Smooth muscle cell (in vitro differentiated cells): ENCODE measurements around the gene NRG3. TPM values are rescaled to one million over a fixed set of nuclear protein-coding genes. Genes with fewer than 3 reads are reported as not detected.

ENCODE experiments used
- DNase-seq: peaks from one replicate; lab custom pipeline; 2025; ENCODE audit not compliant: unreplicated experiment; lab: John Stamatoyannopoulos, UW
- H2AFZ ChIP-seq: fragments of 200-600 bp; sonication (generic); 2 replicates; pipeline ENCODE4 v1.6.0; 2016; ENCODE audit warnings: antibody characterized with exemption, low read depth, mild to moderate bottlenecking
- H3F3A ChIP-seq: fragments of 200-600 bp; sonication (generic); 2 replicates; pipeline ENCODE4 v1.6.0; 2017; ENCODE audit warnings: antibody characterized with exemption, low read depth
- H3K27ac ChIP-seq: fragments of 200-600 bp; sonication (generic); 2 replicates; pipeline ENCODE4 v1.5.1; 2016; ENCODE audit warnings: low read depth, mild to moderate bottlenecking
- H3K27me3 ChIP-seq: fragments of 200-600 bp; sonication (generic); 2 replicates; pipeline ENCODE4 v1.6.1; 2016; ENCODE audit warnings: low read depth, mild to moderate bottlenecking
- H3K36me3 ChIP-seq: fragments of 200-600 bp; sonication (generic); 2 replicates; pipeline ENCODE4 v1.5.1; 2016; ENCODE audit warnings: low read depth
- H3K4me1 ChIP-seq: fragments of 200-600 bp; sonication (generic); 2 replicates; pipeline ENCODE4 v1.5.1; 2016; ENCODE audit warnings: low read depth
- H3K4me2 ChIP-seq: fragments of 200-600 bp; sonication (generic); 2 replicates; pipeline ENCODE4 v1.6.0; 2016; ENCODE audit warnings: mild to moderate bottlenecking
- H3K4me3 ChIP-seq: fragments of 200-600 bp; sonication (generic); 2 replicates; pipeline ENCODE4 v1.5.1; 2016; ENCODE audit warnings: mild to moderate bottlenecking
- H3K79me2 ChIP-seq: fragments of 200-600 bp; sonication (generic); 2 replicates; pipeline ENCODE4 v1.6.0; 2016; ENCODE audit warnings: low read depth, mild to moderate bottlenecking
- H3K9ac ChIP-seq: fragments of 200-600 bp; sonication (generic); 2 replicates; pipeline ENCODE4 v1.6.0; 2016; ENCODE audit warnings: low read depth
- H3K9me3 ChIP-seq: fragments of 200-600 bp; sonication (generic); replicated peaks from 2 replicates; pipeline ENCODE4 v1.5.1; 2016; ENCODE audit warnings: low read depth
- H4K20me1 ChIP-seq: fragments of 200-600 bp; sonication (generic); 2 replicates; pipeline ENCODE4 v1.6.0; 2016; ENCODE audit warnings: low read depth
- WGBS: methylation state at CpG from one replicate; pipeline ENCODE4 v1.1.7; 2016; ENCODE audit warnings: low lambda C conversion rate; 5-methylcytosine and 5-hydroxymethylcytosine counted together
- polyA plus RNA-seq: library from polyadenylated mRNA; unstranded; fragments of >200 nt; fragmentation: Nextera tagmentation; extraction: Ambion mirVana; gene quantifications from 2 replicates; pipeline ENCODE4 v1.2.1, GENCODE V29; 2016
- total RNA-seq: library from RNA; depleted of rRNA; stranded (reverse); fragments of >200 nt; gene quantifications from 2 replicates; pipeline ENCODE4 v1.2.3, GENCODE V29; 2014
- TF ChIP-seq, protein P1 (sequence below): fragments of 200-600 bp; sonication (generic); IDR thresholded peaks from 2 replicates; pipeline ENCODE4 v1.5.1; 2017; ENCODE audit warnings: borderline replicate concordance, mild to moderate bottlenecking, antibody characterized with exemption; ENCODE audit not compliant: insufficient read depth, poor library complexity, severe bottlenecking

NRG3 gene
- total and polyA plus RNA-seq, 2 experiments from 2014 or later: 4.0 to 4.8 TPM

DNA sequence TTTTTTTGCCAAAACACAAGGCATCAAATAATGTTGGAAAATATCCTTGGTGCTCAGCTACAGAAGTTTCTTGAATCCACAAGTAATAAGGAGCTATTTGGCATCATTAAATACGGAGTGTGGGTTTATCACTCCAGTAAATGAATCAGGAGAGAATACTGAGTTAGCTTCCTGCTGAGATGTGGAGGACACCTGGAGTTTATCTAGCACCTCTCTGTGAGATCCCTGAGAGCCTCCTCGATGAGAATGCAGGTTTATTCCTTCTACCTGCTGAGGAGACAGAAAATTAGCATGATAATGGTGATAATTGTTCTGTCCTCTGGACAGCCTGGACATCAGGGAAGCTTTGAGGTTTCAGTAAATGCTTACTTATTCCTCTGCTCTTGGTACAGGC, 40.5 kb downstream of the NRG3 start:
- Histone ChIP-seq H3K4me2 (no peak overlapping the region), H2AFZ (no peak overlapping the region), H3K27ac (no peak overlapping the region), H3K9ac (no peak overlapping the region), H3K9me3 (no peaks in the 10 kb centered on the region), H3F3A (no peaks in the 10 kb centered on the region), H3K4me1 (no peaks in the 10 kb centered on the region), H3K36me3 (no peaks in the 10 kb centered on the region), H4K20me1 (no peaks in the 10 kb centered on the region), H3K79me2 (no peaks in the 10 kb centered on the region), H3K27me3 (no peaks in the 10 kb centered on the region), H3K4me3 (no peak overlapping the region)
- TF ChIP-seq, protein P1, sequence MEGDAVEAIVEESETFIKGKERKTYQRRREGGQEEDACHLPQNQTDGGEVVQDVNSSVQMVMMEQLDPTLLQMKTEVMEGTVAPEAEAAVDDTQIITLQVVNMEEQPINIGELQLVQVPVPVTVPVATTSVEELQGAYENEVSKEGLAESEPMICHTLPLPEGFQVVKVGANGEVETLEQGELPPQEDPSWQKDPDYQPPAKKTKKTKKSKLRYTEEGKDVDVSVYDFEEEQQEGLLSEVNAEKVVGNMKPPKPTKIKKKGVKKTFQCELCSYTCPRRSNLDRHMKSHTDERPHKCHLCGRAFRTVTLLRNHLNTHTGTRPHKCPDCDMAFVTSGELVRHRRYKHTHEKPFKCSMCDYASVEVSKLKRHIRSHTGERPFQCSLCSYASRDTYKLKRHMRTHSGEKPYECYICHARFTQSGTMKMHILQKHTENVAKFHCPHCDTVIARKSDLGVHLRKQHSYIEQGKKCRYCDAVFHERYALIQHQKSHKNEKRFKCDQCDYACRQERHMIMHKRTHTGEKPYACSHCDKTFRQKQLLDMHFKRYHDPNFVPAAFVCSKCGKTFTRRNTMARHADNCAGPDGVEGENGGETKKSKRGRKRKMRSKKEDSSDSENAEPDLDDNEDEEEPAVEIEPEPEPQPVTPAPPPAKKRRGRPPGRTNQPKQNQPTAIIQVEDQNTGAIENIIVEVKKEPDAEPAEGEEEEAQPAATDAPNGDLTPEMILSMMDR: no peak
- no peak for DNase-seq
- 38% methylated on average over 2 of the region's 2 CpGs for WGBS

DNA sequence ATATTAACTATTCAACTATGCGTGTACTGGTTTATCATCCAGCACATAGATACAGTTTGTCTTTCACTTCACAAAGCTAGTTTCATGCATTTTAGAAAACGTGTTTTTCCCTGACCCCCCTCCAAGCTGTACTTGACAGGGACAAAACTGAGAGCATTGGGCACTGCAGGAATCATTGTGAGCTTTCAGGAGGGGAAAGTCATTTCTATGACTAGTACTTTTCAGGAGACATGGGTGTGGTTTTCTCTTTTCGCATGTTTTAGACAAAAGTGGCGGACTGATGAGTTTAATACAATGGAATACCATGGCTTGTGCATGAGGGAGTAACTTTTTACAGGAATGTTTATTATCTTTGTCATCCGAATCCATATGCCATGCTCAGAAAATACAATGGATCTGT, 42.7 kb downstream of the NRG3 start:
- TF ChIP-seq, protein P1: no peak
- Histone ChIP-seq H3K27me3 (no peaks in the 10 kb centered on the region), H3F3A (no peaks in the 10 kb centered on the region), H2AFZ (no peak overlapping the region), H3K4me3 (no peak overlapping the region), H3K79me2 (no peaks in the 10 kb centered on the region), H3K9ac (no peak overlapping the region), H3K4me1 (no peaks in the 10 kb centered on the region), H3K27ac (no peak overlapping the region), H3K9me3 (no peaks in the 10 kb centered on the region), H3K36me3 (no peaks in the 10 kb centered on the region), H3K4me2 (no peak overlapping the region), H4K20me1 (no peaks in the 10 kb centered on the region)
- 83% methylated on average over 5 of the region's 5 CpGs for WGBS
- no peak for DNase-seq

DNA sequence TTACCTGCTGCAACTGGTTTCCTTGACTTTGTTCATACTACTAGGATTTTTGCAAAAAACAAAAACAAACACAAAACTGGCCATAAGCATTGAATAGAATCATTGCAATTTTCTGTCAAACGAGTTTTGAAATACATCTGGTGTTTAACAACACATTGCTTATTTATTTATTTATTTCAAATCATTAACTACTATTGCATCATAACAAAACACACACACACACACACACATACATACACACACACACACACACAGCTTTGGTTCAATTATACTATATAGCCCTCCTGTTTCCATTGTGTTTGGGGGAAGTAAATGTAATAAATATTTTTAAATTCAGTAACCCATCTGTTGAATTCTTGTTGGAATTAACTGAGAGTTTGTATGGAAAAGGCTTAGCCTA, 43.8 kb downstream of the NRG3 start:
- no peaks in the 10 kb centered on the region for H3F3A ChIP-seq
- no peak overlapping the region for H2AFZ ChIP-seq
- no peak overlapping the region for H3K9ac ChIP-seq
- no peaks in the 10 kb centered on the region for H3K79me2 ChIP-seq
- H3K27me3 ChIP-seq: no peaks in the 10 kb centered on the region
- H3K4me3 ChIP-seq: no peak overlapping the region
- 85% methylated on average over 1 of the region's 1 CpG for WGBS
- H3K36me3 ChIP-seq: no peaks in the 10 kb centered on the region
- no peak overlapping the region for H3K27ac ChIP-seq
- H4K20me1 ChIP-seq: no peaks in the 10 kb centered on the region
- H3K9me3 ChIP-seq: no peaks in the 10 kb centered on the region
- no peaks in the 10 kb centered on the region for H3K4me1 ChIP-seq
- DNase-seq: no peak
- H3K4me2 ChIP-seq: no peak overlapping the region
- TF ChIP-seq, protein P1: no peak

DNA sequence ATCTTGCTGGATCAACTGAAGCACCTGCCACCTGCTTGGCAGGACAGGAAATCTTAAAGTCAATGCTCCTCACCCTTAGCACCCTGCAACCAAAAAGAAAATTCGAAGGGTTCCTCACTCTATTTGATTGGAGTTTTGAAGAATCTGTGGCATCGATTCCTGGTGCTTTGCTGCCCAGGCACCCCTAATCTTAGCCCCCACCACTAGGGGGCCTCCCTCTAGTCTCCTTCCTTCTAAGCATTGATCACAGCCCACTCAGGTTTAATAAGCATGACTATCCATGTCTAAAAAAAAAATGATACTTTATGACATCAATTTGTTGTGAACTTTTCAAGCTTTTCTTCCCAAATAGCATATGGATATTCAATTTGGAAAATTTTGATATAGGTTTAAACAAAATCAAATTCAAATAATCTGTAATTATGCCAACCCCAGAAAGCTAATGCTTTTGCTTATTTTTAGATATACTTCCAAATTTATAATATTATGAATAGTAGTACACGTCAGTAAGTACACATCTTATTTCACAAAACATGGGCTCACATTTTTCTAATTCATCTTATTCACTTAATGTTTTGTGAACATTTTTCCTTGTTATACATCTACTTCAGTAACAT, 45.3 kb downstream of the NRG3 start:
- TF ChIP-seq, protein P1: peak; percentile 46
- Histone ChIP-seq H3K27ac (no peak overlapping the region), H3K4me3 (no peak overlapping the region), H3K9ac (no peak overlapping the region), H3K36me3 (no peaks in the 10 kb centered on the region), H3K79me2 (no peaks in the 10 kb centered on the region), H3K9me3 (no peaks in the 10 kb centered on the region), H3K27me3 (no peaks in the 10 kb centered on the region), H3K4me1 (peaks cover 1% of the 10 kb centered on the region), H2AFZ (no peak overlapping the region), H3K4me2 (no peak overlapping the region), H3F3A (no peaks in the 10 kb centered on the region), H4K20me1 (no peaks in the 10 kb centered on the region)
- 59% methylated on average over 3 of the region's 3 CpGs for WGBS
- DNase-seq: no peak
